Measurements from ENCODE around the gene CC2D1A.

CC2D1A gene

GRCh38 chr19:13935765-13936510 lies 29.9 kb downstream of the CC2D1A start:
- H3K4me3 ChIP-seq (replicated peaks; ENCODE audit: insufficient read depth, low read length) = no peak overlapping the region
- H3K27ac ChIP-seq (replicated peaks) = no peak overlapping the region
- H3K27me3 ChIP-seq (ENCODE audit: insufficient read depth, poor library complexity, severe bottlenecking) = no peaks in the 10 kb centered on the region
- no peak for DNase-seq (ENCODE audit: low read depth in 1 of 2, low spot score in 1 of 2)
- no peak for TF ChIP-seq REST (IDR thresholded peaks at IDR 0.05; ENCODE audit: insufficient replicate concordance, low read depth)
- TF ChIP-seq GABPA (IDR thresholded peaks at IDR 0.05; ENCODE audit: low read depth) = no peak
- TF ChIP-seq POLR2AphosphoS5 (IDR thresholded peaks at IDR 0.05; ENCODE audit: low read depth) = no peak
- TF ChIP-seq CTCF (IDR thresholded peaks at IDR 0.05; ENCODE audit: insufficient read depth, low read length) = no peak
- no peak for TF ChIP-seq SPI1 (IDR thresholded peaks at IDR 0.05; ENCODE audit: borderline replicate concordance, low read depth)

- Histone ChIP-seq H3K27me3 (ENCODE audit: insufficient read depth, poor library complexity, severe bottlenecking) (no peaks in the 10 kb centered on the region), H3K27ac (replicated peaks) (no peak overlapping the region), H3K4me3 (replicated peaks; ENCODE audit: insufficient read depth, low read length) (no peak overlapping the region)
- TF ChIP-seq SPI1 (IDR thresholded peaks at IDR 0.05; ENCODE audit: borderline replicate concordance, low read depth) (no peak), POLR2AphosphoS5 (IDR thresholded peaks at IDR 0.05; ENCODE audit: low read depth) (no peak), REST (IDR thresholded peaks at IDR 0.05; ENCODE audit: insufficient replicate concordance, low read depth) (no peak), GABPA (IDR thresholded peaks at IDR 0.05; ENCODE audit: low read depth) (no peak), CTCF (IDR thresholded peaks at IDR 0.05; ENCODE audit: insufficient read depth, low read length) (no peak)
- no peak for DNase-seq (ENCODE audit: low read depth in 1 of 2, low spot score in 1 of 2)
Measured at GRCh38 chr19:13937479-13938300, 31.7 kb downstream of the CC2D1A start.

GRCh38 chr19:13938301-13939064 lies 32.5 kb downstream of the CC2D1A start, which contains the start of gene PODNL1:
Gene PODNL1, minus strand, starts transcription at chr19:13938417. Its CDS starts 236 bp downstream, at chr19:13938181.
- no peak within 1 kb of the TSS for H3K27ac ChIP-seq (replicated peaks)
- H3K27me3 ChIP-seq (ENCODE audit: insufficient read depth, poor library complexity, severe bottlenecking) = no peaks in the 10 kb centered on the region
- TF ChIP-seq GABPA (IDR thresholded peaks at IDR 0.05; ENCODE audit: low read depth) (no peak), SPI1 (IDR thresholded peaks at IDR 0.05; ENCODE audit: borderline replicate concordance, low read depth) (no peak), REST (IDR thresholded peaks at IDR 0.05; ENCODE audit: insufficient replicate concordance, low read depth) (no peak), POLR2AphosphoS5 (IDR thresholded peaks at IDR 0.05; ENCODE audit: low read depth) (no peak), CTCF (IDR thresholded peaks at IDR 0.05; ENCODE audit: insufficient read depth, low read length) (no peak)
- H3K4me3 ChIP-seq (replicated peaks; ENCODE audit: insufficient read depth, low read length) = no peak within 1 kb of the TSS
- no peak for DNase-seq (ENCODE audit: low read depth in 1 of 2, low spot score in 1 of 2)
